GM19397 (cell line): ENCODE data around the gene UGT1A6.
"Not testable (repeated sequence)": the region's sequence is repeated elsewhere in the genome, so short reads cannot be mapped to it uniquely, and the experiment has no call there.

Experiments used
- ATAC-seq: cut with Tn5 transposase; IDR thresholded peaks from one replicate; pipeline ENCODE4 v1.9.1; 2021; ENCODE audit warnings: mild to moderate bottlenecking, moderate library complexity; ENCODE audit not compliant: unreplicated experiment

UGT1A6 gene

GRCh38 chr2:233692648-233693047, at the start of gene UGT1A6:
Gene UGT1A6, plus strand, starts transcription at chr2:233692890. Its CDS starts 115 bp downstream, at chr2:233693005.
- ATAC-seq = no peak

GRCh38 chr2:233643128-233643527, 49.6 kb upstream of the UGT1A6 start:
- ATAC-seq = no peak

- not testable (repeated sequence) for ATAC-seq
Observed at GRCh38 chr2:233646033-233646432, 46.7 kb upstream of the UGT1A6 start.

GRCh38 chr2:233650981-233651380, 41.7 kb upstream of the UGT1A6 start:
- no peak for ATAC-seq

GRCh38 chr2:233651430-233651829, 41.3 kb upstream of the UGT1A6 start:
- no peak for ATAC-seq

DNA sequence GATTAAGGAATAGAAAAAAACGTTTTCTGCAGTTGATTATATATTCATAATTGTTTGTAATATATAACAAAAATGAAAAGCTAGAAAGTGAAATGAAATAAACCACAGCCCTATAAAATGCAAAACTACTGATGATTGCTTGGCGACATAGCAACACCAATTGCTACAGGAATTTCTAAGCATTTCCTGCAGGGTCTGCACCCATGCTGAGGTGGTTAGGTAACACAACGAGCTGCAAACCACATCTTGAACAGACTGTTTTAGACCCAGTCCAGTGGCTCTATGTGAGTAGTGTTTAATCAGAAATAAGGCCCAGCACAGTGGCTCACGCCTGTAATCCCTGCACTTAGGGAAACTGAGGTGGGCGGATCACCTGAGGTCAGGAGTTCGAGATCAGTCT, 38.2 kb upstream of the UGT1A6 start:
- no peak for ATAC-seq

DNA sequence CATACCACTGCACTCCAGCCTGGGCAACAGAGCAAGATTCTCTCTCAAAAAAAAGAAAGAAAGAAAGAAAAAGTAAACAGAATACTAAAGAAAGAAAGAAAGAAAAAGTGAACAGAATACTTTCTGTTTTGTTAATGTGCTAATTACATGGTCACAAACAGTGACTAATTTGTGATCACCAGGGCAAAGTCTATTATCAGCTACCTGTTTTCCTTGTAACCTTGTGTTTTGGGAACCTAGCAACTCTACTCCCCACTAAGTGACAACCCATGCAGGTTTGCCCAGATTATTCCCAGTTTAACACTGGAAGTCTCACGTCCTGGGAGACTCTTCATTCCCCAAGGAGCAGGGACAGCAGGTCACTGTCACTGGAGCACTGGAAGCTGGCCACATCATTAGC, 37.6 kb upstream of the UGT1A6 start:
- no peak for ATAC-seq

GRCh38 chr2:233655943-233656342, 36.7 kb upstream of the UGT1A6 start:
- not testable (repeated sequence) for ATAC-seq

GRCh38 chr2:233656443-233656842, 36.2 kb upstream of the UGT1A6 start:
- no peak for ATAC-seq

DNA sequence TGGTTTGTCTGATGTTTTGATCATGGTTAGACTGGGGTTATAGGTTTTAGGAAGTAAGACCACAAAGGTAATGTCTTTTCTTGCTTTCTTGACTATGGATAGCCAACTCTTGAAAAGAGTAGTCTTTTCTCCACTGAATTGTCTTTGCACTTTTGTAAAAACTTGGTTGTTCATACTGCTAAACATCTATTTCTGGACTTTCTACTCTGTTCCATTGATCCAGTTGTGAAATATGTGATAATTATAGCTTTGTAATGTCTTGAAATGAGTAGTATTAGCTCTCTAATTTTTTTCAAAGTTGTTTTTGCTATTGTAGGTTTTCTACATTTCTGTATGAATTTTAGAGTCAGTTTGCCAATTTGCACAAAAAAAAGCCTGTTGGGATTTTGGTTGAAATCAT, 34.1 kb upstream of the UGT1A6 start:
- no peak for ATAC-seq

GRCh38 chr2:233663911-233664310, 28.8 kb upstream of the UGT1A6 start:
- no peak for ATAC-seq

DNA sequence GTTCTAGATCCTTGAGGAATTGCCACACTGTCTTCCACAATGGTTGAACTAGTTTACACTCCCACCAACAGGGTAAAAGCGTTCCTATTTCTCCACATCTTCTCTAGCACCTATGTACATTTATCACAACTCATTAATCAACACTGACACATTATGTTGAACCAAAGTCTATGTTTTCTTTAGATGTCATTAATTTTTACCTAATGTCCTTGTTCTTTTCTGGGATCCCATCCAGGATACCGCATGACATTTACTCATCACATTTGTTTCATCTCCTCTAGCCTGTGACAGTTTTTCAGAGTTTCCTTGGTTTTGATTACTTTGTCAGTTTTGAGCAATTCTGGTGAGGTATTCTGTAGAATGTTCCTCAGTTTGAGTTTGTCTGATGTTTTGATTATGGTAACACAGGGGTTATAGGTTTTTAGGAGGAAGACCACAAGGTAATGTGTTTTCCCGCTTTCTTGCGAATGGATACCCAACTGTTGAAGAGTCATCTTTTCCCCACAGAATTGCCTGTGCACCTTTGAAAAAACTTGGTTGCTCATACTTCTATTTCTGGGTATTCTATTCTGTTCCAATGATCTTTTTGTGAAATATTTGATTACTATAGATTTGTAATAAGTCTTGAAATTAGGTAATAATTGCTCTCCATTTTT, 24.0 kb upstream of the UGT1A6 start:
- ATAC-seq = no peak

DNA sequence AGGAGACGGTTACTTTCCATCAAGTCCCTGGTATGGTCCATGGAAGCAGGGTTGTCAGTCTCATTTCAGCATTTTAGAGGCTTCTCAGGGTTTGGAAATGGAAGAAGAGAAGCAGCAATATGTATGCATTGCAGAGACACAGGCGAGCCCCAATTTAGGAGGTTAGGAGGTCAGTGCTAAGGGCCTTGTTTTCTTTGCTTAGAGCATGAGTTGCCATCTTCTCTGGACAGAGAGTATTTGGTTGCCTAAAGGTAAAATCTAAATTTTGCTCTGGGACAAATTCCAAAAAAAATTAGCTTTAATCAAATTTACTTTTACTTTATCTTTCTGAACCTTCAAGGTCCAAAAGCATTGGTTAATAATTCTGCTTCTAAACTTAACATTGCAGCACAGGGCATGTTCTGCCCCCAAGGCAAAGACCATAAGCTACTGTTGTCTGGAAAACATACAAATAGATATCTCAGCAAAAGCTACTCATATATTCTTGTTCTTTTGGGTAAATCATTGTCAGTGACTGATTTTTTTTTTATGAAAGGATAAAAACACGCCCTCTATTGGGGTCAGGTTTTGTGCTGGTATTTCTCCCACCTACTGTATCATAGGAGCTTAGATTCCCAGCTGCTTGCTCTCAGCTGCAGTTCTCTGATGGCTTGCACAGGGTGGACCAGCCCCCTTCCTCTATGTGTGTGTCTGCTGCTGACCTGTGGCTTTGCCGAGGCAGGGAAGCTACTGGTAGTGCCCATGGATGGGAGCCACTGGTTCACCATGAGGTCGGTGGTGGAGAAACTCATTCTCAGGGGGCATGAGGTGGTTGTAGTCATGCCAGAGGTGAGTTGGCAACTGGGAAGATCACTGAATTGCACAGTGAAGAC, 21.2 kb upstream of the UGT1A6 start, which contains the start of gene UGT1A9:
TSS of gene UGT1A9 (plus strand) at position 609 of the 872 bp plus-strand sequence. CDS start at position 646, 37 bp downstream.
- ATAC-seq = no peak

- no peak for ATAC-seq
Observed at GRCh38 chr2:233672886-233673285, 19.8 kb upstream of the UGT1A6 start.

GRCh38 chr2:233673896-233674295, 18.8 kb upstream of the UGT1A6 start:
- ATAC-seq = no peak

- no peak for ATAC-seq
Observed at GRCh38 chr2:233674314-233674713, 18.4 kb upstream of the UGT1A6 start.

- ATAC-seq = no peak
Observed at GRCh38 chr2:233674995-233675394, 17.7 kb upstream of the UGT1A6 start.

- no peak for ATAC-seq
Observed at GRCh38 chr2:233676046-233676445, 16.6 kb upstream of the UGT1A6 start.

DNA sequence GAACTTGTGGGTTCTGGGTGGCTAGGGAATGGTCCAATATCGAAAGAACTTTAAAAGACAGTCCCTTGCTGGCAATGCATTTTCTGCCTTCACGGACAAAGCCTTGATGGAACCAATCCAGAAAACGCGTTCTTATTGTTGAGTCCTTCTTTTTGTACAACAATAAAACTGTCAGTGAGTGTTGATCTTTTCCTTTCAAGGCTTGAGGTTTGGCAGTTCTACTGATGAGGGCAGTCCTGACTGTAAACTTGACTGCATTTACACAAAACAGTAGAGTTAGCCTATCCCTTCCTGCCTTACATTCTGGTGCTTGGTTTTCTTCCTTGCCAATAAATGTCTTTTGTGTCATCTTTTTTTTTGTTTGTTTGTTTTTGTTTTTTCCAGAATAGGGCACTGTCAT, 13.5 kb upstream of the UGT1A6 start:
- no peak for ATAC-seq

DNA sequence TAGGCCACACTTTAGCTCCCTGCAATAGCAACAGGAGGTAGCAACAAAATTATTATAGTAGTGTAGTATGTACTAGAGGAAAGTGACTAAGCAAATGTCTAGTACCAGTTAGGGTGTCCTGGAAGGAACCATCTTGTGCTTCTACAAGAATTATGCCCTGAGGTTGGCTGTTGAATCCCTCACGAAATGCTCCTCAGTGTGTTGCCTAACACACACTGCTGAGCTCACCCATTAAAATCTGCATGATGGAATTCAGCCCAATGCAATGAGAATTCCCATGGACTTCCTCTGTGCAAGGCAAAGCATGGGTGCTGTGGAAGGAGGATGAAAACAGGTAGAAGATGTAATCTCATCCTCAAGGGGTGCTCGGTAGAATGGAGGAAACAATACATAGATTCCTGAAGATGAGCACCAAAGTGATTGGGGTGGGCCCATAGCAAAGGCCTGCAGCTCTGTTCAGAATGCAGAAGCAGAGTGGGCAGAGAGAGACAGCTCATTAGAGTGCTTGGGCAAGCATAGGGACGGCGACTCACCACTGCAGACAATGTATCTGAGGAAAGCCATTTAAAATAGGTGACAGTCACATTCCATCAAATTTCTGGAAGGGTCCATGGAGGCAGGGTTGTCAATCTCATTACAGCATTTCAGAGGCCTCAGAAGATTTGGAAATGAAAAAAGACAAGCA, 12.2 kb upstream of the UGT1A6 start:
- ATAC-seq = no peak

DNA sequence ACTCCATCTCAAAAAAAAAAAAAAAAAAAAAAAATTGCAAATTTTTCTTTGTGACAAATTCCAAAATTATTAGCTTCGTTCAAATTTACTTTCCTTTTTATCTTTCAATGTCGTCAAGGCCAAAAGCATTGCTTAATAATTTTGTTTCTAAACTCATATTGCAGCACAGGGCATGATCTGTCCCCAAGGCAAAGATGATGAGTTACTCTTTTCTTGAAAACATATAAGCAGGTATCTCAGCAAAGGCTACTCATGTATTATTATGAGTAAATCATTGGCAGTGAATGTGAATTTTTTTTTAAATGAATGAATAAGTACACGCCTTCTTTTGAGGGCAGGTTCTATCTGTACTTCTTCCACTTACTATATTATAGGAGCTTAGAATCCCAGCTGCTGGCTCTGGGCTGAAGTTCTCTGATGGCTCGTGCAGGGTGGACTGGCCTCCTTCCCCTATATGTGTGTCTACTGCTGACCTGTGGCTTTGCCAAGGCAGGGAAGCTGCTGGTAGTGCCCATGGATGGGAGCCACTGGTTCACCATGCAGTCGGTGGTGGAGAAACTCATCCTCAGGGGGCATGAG, 11.1 kb upstream of the UGT1A6 start, which contains the start of gene UGT1A7:
TSS of gene UGT1A7 (plus strand) at position 381 of the 579 bp plus-strand sequence. CDS start at position 418, 37 bp downstream.
- no peak for ATAC-seq
